ENCODE measurements around the gene TOM1L2.

GRCh38 chr17:17971431-17972125, 622 bp downstream of the TOM1L2 start:
- TF ChIP-seq CTCF (IDR thresholded peaks at IDR 0.05; ENCODE audit: insufficient read depth, low read length) (no peak), POLR2AphosphoS5 (IDR thresholded peaks at IDR 0.05; ENCODE audit: low read depth) (no peak), REST (IDR thresholded peaks at IDR 0.05; ENCODE audit: insufficient replicate concordance, low read depth) (no peak)
